Activated CD8-positive, alpha-beta memory T cell treated with anti-CD3 and anti-CD28 coated beads for 48 hours (primary cell): Measurements from ENCODE around the gene DHPS.
A peak's percentile ranks its signal among the peaks of the same experiment; 100 is the strongest.

Experiments used
- DNase-seq, 3 experiments: peaks; one replicate each; pipeline ENCODE4 v3.0.0-alpha.2; 2020; ENCODE audit warnings: low read depth in 2 of 3, low spot score in 2 of 3

The DHPS gene

DNA sequence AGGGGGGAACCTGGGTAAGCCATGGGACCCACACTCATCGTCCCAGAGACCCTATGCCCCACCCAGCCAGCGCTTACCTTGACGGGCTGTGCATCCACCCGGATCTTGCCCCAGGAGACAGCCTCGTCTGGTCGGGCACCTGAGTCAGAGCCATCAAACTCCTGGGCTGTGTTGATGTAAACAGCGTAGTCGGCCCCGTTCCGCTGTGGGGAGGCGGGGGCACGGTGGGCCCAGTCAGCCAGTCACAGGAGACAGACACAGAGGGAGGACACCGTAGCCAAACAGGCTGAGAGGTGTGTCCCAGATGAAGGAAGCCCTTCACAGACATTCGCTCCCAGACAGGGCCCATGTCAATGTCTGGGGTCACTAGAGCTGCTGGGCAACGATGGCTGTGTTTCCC is 5.7 kb downstream of the DHPS start:
- DNase-seq = no peak

DNA sequence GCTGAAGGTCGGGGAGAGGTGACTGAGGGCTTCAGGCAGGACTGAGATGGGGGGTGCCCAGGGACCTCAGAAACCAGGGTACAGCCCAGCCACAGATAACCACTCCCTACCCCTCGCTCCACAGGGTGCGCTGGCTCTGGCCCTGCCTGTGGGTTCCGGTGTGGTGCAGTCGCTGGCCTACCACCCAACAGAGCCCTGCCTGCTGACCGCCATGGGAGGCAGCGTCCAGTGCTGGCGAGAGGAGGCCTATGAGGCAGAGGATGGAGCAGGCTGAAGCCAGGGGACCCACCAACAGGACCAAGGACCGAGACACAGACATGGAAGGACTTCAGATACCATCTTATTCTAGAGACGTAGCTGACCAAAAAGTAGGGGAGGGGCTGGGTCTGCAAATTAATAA is 6.3 kb downstream of the DHPS start:
- no peak for DNase-seq

GRCh38 chr19:12672744-12673143 is 8.9 kb downstream of the DHPS start:
- no peak for DNase-seq

GRCh38 chr19:12670159-12670928 is 11.3 kb downstream of the DHPS start:
- no peak for DNase-seq

GRCh38 chr19:12669270-12670158 is 12.2 kb downstream of the DHPS start:
- DNase-seq = peak in 2 of 3 experiments; percentile 58 to 60

- DNase-seq = peak in 1 of 3 experiments; percentile 36
Measured at GRCh38 chr19:12668932-12669269, 12.8 kb downstream of the DHPS start.

- no peak for DNase-seq
Measured at GRCh38 chr19:12668346-12668745, 13.3 kb downstream of the DHPS start.

DNA sequence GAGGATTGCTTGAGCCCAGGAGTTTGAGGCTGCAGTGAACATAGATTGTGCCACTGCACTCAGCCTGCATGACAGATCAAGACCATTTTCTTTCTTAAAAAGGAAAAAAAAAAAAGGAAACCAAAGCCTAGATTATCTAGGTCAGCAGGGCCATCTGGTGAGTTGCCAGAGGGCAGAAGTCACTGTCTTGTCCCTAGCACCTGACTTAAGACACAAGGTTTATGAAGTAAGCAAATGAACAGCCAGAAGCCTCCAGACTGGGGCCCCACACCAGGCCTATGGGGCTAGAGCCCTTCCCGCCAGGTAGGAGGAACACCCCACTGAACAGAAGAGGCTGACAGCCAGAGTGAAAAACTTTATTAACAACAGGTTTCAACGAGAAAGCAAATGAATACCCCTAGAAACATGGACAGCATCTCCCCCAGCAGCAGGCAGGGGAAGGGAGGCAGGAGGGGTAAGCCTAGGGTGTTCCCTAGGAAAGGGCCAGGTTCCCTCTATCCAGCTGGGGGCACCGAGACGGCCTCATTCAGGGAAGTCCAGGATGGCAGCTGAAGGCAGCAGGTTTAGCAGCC is 13.9 kb downstream of the DHPS start:
- DNase-seq = no peak

- peak; percentile 63 to 75 (median 65) for DNase-seq
Measured at GRCh38 chr19:12666265-12667048, 15.2 kb downstream of the DHPS start, which contains the start of the genes MAN2B1 and WDR83. Gene MAN2B1 (minus strand): TSS chr19:12666742. CDS start chr19:12666701, 41 bp downstream. Gene WDR83 (plus strand): TSS chr19:12666807. CDS start chr19:12669791, 2,984 bp downstream.

- DNase-seq = no peak
Measured at GRCh38 chr19:12665671-12666264, 15.9 kb downstream of the DHPS start.

GRCh38 chr19:12665281-12665573 is 16.5 kb downstream of the DHPS start:
- DNase-seq = no peak

DNA sequence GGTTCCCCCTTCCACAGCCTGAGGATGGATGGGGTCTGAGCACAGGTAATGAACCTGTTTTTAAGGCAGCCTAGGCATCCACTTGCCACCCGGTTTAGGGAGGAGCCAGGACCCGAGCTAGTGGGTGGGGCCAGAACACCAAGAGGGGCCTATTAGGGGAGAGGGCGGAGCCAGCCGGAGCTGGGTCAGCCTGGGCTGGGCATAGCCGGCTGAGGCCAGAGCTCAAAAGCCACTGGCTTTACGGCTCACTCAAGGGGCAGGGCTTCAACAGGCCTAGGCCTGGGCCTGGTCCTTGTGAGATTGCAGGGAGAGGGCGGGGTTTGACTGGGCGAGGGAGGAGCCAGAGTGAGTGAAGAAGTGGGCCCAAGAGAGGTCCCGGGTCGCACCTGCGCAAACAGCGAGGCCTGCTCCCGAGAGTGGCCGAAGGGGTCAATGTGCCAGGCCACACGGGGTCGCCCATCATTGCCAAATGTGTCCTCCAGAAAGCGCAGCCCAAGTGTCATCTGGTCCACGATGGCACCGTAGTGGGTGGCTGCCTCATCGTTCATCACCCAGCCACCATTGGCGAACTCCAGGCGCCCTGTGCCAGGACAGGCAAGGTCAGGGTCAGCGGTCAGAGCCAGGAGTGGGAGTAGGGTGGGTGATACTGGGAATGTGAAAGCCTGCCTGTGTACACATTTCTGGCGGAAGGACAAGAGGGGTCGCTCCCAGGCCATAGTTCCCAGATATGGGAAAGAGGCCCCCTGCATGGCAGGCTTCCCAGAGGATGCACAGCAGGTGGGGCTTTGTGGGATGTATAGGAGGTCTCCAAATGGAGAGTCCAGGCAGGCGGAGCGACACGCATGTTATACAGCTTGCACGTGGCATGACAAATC is 17.0 kb downstream of the DHPS start:
- no peak for DNase-seq

DNA sequence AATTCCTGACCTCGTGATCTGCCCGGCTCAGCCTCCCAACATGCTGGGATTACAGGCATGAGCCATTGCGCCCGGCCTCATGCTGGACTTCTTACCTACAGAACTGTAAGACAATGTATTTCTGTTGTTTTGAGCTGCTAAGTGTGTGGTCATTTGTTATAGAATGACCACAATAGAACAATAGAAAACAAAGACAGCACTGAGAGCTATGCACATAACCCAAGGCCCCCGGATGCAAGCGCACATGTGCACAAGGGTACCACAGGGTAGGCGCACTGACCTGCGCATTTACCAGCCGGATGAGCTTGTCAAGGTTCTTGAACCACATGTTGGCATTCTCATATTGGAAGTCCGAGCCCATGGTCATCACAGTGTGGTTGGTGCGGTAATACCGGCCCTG is 20.7 kb downstream of the DHPS start:
- DNase-seq = no peak

GRCh38 chr19:12657966-12658365 is 23.7 kb downstream of the DHPS start:
- no peak for DNase-seq

GRCh38 chr19:12656899-12657571 is 24.6 kb downstream of the DHPS start:
- DNase-seq = no peak

GRCh38 chr19:12655546-12655945 is 26.1 kb downstream of the DHPS start:
- no peak for DNase-seq

DNA sequence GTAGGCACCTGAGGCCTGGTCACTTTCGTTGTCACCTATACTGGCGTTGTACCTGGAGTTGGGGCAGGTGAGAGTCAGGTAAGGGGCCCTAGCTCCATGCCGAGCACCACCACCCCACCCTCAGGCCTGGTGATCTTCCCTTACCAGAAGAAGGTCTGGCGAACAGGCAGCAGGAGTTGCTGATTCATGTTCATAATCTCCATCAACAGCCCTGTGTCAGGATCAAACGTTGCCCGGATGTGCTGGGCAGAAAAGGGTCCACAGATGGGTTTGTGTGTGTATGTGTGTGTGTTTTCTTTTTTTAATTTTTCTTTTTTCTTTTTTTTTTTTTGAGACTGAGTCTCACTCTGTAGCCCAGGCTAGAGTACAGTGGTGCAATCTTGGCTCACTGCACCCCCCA is 29.5 kb downstream of the DHPS start:
- DNase-seq = no peak

DNA sequence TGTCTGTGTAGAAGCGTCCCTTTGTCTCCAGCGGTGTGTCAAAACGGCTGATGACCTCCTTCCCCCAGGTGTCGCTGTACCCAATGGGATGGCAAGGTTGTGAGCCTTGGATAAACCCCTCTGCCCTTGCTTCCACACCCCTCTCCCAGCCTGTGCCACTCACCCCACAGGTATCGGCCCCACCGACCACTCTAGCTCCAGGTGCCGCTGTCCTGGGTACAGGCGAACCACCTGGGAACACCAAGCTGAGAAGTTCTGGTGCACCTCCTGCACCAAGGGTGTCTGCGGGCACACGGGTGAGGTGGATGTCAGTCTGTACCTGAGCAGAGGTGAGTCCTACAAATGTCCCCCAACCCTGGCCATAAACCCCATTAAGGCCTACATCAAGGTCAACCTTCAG is 31.7 kb downstream of the DHPS start:
- no peak for DNase-seq

DNA sequence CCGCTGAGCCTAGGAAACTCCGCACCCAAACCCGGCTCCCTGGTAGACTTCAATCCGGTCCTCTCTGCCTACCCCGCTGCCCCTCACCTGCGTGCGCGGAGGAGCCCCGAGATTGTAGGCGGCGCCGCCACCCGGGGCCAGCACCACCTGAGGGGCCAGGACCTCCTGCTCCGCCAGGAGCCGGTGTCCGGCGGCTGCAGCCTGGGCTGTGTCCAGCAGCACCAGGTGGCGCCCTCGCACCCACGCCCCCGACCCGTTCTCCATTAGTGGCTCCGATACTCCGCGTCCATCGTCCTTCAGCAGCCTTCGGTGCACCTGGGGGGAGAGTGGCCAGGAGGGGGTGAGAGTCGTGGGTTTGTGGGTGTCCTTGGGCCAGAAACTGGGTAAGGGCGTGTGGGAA is 33.6 kb downstream of the DHPS start:
- DNase-seq = no peak
